Upper lobe of left lung (tissue), 4 donors: ENCODE data around the gene LIPM.

ENCODE experiments used
- CTCF ChIP-seq, 6 experiments: fragments of 450-650 bp in 4 of 6; fragments of 200-600 bp in 2 of 6; sonication (generic) in 2 of 6; IDR thresholded peaks; one replicate each; pipeline ENCODE4 v1.5.1; 2016 to 2019; ENCODE audit warnings: antibody characterized with exemption in 6 of 6
- POLR2AphosphoS5 ChIP-seq, 2 donors: sonication (generic); formaldehyde crosslinking; IDR thresholded peaks; one replicate each; pipeline ENCODE4 v1.5.1; 2017; ENCODE audit warnings: antibody characterized with exemption in 2 of 2

- TF ChIP-seq CTCF (IDR thresholded peaks at IDR 0.05) (no peak), POLR2AphosphoS5 (IDR thresholded peaks at IDR 0.05) (no peak)
Measured at GRCh38 chr10:88820748-88821401, 18.3 kb downstream of the LIPM start.
